NCI-H226 (cell line): ENCODE measurements around the gene SCAF4.
"Not testable (repeated sequence)": the region's sequence is repeated elsewhere in the genome, so short reads cannot be mapped to it uniquely, and the experiment has no call there.

Source experiments
- DNase-seq: peaks from one replicate; pipeline ENCODE4 v3.0.0-alpha.2; 2015

SCAF4 gene, protein sequence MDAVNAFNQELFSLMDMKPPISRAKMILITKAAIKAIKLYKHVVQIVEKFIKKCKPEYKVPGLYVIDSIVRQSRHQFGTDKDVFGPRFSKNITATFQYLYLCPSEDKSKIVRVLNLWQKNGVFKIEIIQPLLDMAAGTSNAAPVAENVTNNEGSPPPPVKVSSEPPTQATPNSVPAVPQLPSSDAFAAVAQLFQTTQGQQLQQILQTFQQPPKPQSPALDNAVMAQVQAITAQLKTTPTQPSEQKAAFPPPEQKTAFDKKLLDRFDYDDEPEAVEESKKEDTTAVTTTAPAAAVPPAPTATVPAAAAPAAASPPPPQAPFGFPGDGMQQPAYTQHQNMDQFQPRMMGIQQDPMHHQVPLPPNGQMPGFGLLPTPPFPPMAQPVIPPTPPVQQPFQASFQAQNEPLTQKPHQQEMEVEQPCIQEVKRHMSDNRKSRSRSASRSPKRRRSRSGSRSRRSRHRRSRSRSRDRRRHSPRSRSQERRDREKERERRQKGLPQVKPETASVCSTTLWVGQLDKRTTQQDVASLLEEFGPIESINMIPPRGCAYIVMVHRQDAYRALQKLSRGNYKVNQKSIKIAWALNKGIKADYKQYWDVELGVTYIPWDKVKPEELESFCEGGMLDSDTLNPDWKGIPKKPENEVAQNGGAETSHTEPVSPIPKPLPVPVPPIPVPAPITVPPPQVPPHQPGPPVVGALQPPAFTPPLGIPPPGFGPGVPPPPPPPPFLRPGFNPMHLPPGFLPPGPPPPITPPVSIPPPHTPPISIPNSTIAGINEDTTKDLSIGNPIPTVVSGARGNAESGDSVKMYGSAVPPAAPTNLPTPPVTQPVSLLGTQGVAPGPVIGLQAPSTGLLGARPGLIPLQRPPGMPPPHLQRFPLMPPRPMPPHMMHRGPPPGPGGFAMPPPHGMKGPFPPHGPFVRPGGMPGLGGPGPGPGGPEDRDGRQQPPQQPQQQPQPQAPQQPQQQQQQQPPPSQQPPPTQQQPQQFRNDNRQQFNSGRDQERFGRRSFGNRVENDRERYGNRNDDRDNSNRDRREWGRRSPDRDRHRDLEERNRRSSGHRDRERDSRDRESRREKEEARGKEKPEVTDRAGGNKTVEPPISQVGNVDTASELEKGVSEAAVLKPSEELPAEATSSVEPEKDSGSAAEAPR

DNA sequence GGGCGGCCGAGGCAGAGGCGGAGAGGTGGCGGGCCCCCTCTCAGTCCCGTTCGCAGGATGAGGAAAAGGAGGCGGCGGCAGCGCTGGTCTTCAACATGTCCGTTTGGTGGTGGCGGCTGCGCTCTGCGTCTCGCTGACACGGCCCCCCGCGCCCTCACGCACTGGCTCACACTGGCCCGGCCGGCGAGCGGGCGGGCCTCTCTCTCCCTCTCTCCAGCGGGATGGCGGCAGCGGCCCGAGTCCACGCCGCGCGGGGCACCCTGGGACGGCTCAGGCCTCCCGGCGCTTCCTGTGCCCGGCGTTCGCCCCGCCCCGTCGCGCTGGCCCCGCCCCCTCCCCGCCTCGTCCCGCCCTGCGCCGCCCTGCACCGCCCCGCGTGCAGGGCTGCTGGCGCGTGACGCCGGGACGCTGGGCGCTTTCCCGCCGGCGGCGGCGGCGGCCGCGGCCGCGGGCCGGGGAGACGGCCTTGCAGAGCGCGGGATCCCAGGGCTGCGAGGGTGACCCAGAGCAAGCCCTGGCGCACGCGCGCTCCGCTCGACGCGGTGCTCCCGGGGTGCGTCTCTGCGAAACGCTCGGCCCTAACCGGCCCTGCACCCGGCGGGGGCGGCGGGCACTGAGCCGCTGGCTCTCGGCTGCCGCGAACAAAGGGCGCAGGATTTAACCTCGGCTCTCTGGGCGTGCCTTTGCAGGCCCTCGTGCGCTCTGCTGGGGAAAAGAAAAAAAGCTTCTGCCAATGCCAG, at the start of gene SCAF4:
TSS of gene SCAF4 (minus strand) at position 262 of the 740 bp plus-strand sequence. CDS start 426 bp downstream, outside the sequence.
- DNase-seq: peak; percentile 91

DNA sequence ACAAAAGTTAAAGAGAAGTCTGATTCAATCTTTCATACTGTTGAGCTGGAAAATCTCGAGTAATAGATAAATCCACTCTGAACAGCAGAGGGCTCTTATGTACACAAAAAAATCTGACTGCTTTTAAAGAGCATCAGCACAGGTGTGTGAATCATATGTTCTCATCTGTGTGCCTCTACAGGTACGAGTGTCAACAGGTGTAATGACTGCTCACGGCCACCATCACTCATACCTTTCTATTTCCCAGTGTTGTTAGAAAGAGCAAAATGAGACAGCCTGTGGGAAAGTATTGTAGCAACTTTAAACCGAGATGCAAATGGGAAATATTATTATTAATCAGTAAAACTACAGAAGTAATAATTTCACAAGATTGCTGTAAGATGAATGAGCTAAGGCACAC, 49.0 kb upstream of the SCAF4 start:
- no peak for DNase-seq

DNA sequence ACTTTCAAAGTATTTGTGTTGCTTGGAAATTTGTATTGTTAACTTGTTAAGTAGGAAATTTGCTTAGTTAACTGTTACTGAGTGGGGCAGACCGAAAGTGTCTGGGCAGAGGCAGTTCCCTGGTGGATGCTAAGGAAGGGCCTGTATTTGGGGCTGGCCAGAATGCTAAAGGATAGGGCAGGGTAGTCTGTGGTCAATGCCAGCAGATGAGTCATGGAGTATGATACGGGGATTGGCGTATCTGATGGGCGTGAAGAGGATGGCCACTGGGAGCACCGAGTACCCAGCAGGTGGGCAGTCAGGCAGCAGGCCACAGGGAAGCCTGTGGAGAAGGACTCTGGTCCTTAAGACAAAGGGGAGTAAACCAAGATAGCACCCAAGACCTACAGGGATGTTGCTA, 46.6 kb upstream of the SCAF4 start:
- DNase-seq: no peak

DNA sequence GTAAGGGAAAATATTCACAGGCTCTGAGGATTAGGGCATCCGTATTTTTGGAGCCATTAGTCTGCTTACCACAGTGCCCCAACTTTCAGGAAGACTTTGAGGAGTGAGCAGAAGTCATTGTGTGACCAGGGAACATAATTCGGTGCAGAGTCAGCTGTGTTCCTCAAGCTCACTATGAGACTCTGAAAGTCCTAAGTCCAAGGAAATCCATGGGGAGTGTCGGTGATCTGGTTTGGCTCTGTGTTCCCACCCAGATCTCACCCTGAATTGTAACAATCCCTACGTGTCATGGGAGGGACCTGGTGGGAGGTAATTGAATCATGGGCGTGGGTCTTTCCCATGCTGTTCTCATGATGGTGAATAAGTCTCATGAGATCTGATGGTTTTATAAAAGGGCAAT, 45.9 kb upstream of the SCAF4 start:
- no peak for DNase-seq

DNA sequence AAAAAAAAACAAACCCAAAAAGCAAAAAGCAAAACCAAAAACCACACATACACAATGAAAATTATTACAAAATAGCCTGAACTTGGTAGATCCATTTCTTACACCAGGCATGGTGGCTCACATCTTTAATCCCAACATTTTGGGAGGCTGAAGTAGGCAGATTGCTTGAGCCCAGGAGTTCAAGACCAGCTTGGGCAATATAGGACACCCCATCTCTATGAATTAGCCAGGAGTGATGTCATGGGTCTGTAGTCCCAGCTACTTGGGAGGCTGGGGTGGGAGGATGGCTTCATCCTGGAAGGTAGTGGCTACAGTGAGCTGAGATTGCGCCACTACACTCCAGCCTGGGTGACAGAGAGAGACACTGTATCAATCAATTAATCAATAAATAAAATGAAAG, 42.1 kb upstream of the SCAF4 start:
- DNase-seq: no peak

DNA sequence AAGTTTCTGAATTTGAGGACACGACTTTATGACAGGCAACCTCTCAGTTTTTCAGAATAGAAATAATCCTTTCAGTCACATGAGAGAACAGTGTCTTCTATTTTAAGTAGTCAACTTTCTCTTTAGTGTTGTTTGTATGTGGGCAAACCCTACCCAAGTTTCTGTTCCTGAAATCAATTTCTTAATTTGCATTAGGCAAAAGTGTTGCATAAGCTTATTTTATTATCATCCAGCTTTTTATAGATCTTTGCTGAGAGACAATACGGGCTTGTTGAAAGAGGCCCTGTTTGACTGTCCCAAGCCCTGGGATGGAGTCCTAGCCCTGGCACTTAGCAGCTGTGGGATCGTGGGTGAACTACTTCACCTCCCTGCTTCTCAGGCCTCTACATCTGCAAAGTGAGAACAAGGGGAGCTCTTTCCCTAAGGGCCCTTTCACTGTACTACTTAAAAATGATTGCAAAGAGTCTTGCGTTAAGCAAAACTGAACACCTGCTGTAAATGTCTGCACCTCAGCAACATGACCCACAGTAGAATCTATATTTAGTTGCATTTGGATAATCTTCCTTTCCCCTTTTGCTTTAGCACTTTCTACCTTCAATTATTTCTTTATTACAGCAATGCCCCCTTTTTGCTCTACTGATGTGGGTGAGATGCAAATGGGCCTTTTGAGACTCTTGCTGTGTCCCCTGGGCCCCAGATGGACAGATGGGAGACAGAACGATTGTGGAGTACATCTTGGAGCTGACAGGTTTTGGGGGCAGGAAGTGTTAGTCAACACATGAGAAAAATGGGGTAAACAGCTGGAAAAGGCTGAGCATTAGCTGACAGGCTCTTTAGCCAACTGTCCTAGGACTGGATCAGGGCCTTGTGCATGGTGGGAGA, 41.0 kb upstream of the SCAF4 start:
- DNase-seq: no peak

DNA sequence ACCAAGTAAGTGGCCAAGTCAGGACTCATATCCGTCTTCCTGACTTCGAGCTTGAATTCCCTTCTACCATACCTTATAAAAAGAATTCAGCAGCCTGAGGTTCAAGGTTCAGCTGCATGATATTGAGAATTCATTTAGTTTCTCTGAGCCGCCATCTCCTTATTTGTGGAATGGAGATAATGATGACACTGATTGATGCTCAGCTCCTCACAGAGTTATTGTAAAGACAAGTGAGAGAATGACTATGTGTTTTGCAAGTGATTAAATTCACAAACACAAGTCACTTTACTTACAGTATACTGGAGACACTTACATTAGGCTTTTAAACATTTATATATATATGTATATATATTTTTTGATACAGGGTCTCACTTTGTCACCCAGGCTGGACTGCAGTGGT, 39.8 kb upstream of the SCAF4 start:
- no peak for DNase-seq

GRCh38 chr21:31768710-31769109, 36.8 kb upstream of the SCAF4 start:
- no peak for DNase-seq

- DNase-seq: no peak
Measured at GRCh38 chr21:31766899-31767298, 35.0 kb upstream of the SCAF4 start.

GRCh38 chr21:31765850-31766249, 33.9 kb upstream of the SCAF4 start:
- DNase-seq: not testable (repeated sequence)

DNA sequence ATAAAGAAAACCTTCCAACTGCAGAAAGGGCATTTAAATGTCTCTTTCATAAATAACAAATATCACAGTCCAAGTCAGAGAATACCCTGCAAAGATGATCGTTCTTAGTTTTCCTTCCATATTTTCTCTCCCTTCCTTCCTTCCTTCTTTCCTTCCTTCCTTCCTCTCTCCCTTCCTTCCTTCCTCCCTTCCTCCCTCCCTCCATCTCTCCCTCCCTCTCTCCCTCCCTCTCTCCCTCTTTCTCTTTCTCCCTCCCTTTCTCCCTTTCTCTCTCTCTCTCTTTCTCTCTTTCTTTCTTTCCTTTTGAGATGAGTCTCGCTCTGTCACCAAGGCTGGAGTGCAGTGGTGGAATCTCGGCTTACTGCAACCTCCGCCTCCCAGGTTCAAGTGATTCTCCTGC, 29.0 kb upstream of the SCAF4 start:
- DNase-seq: no peak

DNA sequence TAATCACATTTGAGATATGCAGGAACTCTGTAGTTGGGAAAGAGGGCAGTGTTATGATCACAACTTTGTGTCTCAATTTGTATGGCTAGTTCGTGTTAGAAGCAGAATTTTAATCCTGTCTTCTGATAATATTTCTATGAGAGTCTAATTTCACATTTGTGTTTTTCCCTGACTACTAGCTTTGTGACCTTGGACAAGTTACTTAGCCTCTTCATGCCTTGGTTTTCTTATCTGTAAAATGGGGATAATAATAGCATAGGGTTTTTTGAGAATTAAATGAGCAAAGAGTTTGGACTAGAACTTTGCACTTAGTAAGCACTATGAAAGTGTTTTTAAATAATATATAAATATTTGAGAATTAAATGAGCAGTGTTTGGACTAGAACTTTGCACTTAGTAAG, 24.9 kb upstream of the SCAF4 start:
- DNase-seq: no peak

GRCh38 chr21:31755027-31755426, 23.1 kb upstream of the SCAF4 start:
- no peak for DNase-seq

DNA sequence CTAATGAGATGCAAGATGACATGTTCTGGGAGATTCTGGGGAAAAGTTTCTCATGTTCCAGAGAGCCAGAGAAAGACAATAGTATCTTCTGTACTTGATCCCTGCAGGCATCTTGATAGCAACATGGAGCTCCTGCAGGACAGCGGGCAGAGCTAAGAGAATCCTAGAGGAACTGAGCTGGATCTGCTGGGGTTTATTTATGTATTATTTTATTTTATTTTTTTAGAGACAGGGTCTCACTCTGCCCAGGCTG, 22.7 kb upstream of the SCAF4 start:
- DNase-seq: no peak

GRCh38 chr21:31753949-31754707, 22.2 kb upstream of the SCAF4 start:
- DNase-seq: no peak

DNA sequence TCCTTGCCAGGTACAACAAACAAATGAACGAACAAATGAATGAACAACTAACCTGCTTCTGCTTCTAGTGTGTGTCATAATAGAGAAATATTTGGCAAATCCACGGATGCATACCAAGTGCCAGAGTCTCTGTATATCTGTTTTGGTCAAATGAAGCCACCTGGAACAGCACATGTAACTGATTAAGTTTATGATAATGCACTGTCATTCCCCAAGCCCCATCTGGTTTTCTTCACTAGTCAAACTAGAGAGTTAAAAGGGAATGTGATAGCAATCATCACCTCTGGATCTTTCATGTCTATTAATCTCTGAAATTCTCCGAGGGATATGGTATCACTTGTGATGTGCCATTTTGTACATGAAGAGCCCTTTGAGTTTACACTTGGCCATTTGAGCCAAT, 21.0 kb upstream of the SCAF4 start:
- no peak for DNase-seq

DNA sequence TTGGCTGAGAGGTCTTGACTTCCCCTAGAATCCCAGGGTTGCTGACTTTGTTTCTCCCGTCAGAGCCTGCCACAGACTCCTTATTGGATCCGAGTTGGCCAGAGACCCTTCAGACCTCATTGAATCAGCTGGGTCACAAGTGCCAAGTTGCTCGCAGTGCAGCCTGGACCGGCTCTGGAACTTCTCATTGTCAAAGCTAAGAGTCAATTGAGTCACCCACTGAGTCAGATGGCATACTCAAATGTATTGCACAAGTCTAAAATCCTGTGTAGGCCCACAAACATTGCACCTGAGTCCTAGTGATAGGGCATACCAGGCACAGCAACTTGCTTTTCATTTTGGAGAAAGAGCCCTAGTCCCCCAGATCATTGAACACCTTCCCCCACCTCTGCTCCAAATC, 20.4 kb upstream of the SCAF4 start:
- DNase-seq: no peak

DNA sequence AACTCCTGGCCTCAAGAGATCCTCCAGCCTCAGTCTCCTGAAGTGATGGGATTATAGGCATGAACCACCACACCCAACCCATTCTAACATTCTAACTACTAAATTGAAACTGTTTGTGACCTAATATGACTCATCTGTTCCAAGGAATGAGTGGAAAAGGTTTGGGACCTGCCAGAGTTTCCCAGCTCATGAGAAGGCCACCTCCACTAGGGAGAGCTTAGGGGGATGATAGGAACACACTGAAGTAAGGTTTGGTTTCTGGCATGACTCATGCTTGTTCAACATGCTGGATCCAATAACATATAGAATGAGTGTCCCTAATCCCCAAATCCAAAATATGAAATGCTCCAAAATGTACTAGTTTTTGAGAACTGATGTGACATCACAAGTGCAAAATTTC, 18.9 kb upstream of the SCAF4 start:
- no peak for DNase-seq

DNA sequence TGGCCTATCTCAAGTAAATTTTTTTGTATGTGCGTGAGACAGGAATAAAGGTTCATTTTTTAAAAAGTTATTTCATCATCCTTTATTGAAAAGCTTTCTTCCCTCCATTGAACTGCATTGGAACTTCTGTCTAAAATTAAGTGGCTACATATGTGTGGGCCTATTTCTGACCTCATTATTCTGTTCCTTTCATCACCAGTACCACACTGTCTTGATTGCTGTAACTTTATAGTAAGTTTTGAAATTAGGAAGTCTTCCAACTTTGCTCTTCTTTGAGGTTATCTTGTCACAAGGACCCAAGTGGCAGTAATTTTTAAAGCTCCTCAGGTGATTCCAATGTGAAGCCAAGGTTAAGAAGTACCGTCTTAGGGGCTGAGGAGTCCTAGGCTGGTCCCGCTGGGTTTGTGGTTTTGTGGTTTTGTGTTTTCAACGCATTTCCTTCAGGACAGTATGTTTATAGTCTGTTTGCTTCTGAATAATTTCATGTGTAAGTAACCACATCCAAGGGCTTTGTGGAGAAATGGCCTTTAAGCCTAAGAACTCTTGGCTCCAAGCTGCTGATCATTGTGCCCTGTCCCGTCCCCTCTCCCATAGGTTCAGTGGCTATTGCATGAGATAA, 12.4 kb upstream of the SCAF4 start:
- no peak for DNase-seq

DNA sequence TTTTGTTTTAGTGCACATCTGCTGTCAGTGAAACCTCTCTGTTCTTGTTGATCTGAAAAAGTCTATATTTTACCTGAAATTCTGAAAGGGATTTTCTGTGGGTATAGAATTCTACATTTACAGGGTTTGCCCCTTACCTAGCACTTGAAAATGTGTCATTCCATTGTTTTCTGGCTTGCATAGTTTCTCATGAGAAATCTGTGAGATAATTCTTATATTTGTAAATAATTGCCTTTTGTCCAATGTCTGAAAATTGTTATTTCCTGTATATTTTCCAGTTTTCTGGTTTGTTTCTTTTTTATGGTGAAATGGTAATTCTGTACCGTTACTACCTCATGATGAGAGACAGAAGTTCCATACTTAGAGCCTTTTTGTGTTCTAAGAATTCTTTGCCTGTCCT, 11.8 kb upstream of the SCAF4 start:
- no peak for DNase-seq

- DNase-seq: no peak
Measured at GRCh38 chr21:31741116-31741515, 9.2 kb upstream of the SCAF4 start.
